Sigmoid colon (tissue), 7 donors: ENCODE results near the gene ALCAM. TPM values are rescaled to one million over a fixed set of nuclear protein-coding genes. Genes with fewer than 3 reads are reported as not detected.

Experiments
- DNase-seq: peaks from one replicate; pipeline ENCODE4 v3.0.0-alpha.2; 2019
- H3K27ac ChIP-seq, 4 donors: fragments of 200-600 bp; sonication (generic); one replicate each; pipeline ENCODE4 v1.5.1; 2016 to 2019; ENCODE audit warnings: mild to moderate bottlenecking in 1 of 4
- H3K27me3 ChIP-seq, 3 donors: fragments of 200-600 bp; sonication (generic); one replicate each; pipeline ENCODE4 v1.5.1; 2019; ENCODE audit warnings: mild to moderate bottlenecking in 1 of 3
- H3K36me3 ChIP-seq, 4 donors: fragments of 200-600 bp; sonication (generic); one replicate each; pipeline ENCODE4 v1.5.1; 2016 to 2019
- H3K4me1 ChIP-seq, 4 donors: fragments of 200-600 bp; sonication (generic); one replicate each; pipeline ENCODE4 v1.5.1; 2017 to 2019
- H3K4me3 ChIP-seq, 4 donors: fragments of 200-600 bp; sonication (generic); one replicate each; pipeline ENCODE4 v1.5.1; 2017 to 2019; ENCODE audit warnings: mild to moderate bottlenecking in 2 of 4, moderate library complexity in 1 of 4
- H3K9me3 ChIP-seq, 4 donors: fragments of 200-600 bp in 3 of 4; sonication (generic) in 3 of 4; one replicate each; pipeline versions ENCODE4 v1.5.1 to v1.6.1; 2013 to 2019
- EP300 ChIP-seq, 4 donors: sonication (generic); formaldehyde crosslinking; IDR thresholded peaks; one replicate each; pipeline ENCODE4 v1.6.1; 2017; ENCODE audit warnings: antibody characterized with exemption in 4 of 4
- POLR2A ChIP-seq, 2 donors: fragments of 450-650 bp; IDR thresholded peaks; one replicate each; pipeline ENCODE4 v1.6.1; 2016; ENCODE audit warnings: antibody characterized with exemption in 2 of 2, mild to moderate bottlenecking in 2 of 2, moderate library complexity in 2 of 2
- POLR2AphosphoS5 ChIP-seq, 4 donors: sonication (generic); formaldehyde crosslinking; IDR thresholded peaks; one replicate each; pipeline ENCODE4 v1.6.1; 2017; ENCODE audit warnings: antibody characterized with exemption in 4 of 4
- WGBS, 2 donors: extraction: QIAGEN DNeasy Blood & Tissue Kit; methylation state at CpG; one replicate each; pipeline ENCODE4 v1.1.7; 2013; 5-methylcytosine and 5-hydroxymethylcytosine counted together
- intact Hi-C: fragments of 100-400 bp; cut with DNase I; formaldehyde crosslinking; loops from one replicate; pipeline ENCODE4 v1.15.1; 2023
- polyA plus RNA-seq, 3 donors: library from polyadenylated mRNA; stranded (reverse); fragments of 200-250 nt; gene quantifications; one replicate each; pipeline ENCODE4 v1.2.3, GENCODE V29; 2013
- total RNA-seq, 4 donors: library from RNA; depleted of rRNA; stranded (reverse); fragments of >200 nt; gene quantifications; one replicate each; pipeline ENCODE4 v1.1.0, GENCODE V29; 2016
- TF ChIP-seq, protein P1 (sequence below), 4 experiments: fragments of 450-650 bp in 3 of 4; fragments of 200-600 bp in 1 of 4; IDR thresholded peaks; one replicate each; pipeline ENCODE4 v1.5.1; 2016 to 2019; ENCODE audit warnings: antibody characterized with exemption in 4 of 4, mild to moderate bottlenecking in 3 of 4, moderate library complexity in 2 of 4
- donor health status: healthy with polysubstance abuse.
- donor health status: Bipolar disorder and iron deficiency.
- donor health status: healthy.

The ALCAM gene
- total and polyA plus RNA-seq, 7 donors = 1.8 to 45.1 (median 16.0) TPM

GRCh38 chr3:105526360-105527111 lies 159.8 kb downstream of the ALCAM start:
- WGBS, 2 donors = 81 to 84% methylated on average over 4 of the region's 4 CpGs
- intact Hi-C loops = no loop called here

DNA sequence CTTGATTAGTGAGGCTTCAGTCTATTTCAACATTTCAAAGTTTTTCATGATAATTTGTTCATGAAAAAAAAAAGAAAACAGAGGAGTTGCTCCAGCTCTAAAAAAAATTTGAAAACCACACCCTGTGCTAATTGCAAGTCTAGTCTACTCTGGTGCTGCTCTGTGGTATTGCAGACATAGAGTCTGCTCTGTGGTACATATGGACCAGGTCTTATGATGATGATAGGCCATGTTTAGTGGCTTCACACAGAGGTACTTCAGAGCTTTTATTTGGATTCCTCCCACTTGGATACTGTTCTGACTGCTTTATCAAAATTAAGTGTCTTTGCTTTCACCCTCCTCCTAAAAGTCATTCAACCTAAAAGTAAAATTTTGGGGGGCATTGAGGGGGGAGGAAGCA lies 160.8 kb downstream of the ALCAM start:
- Histone ChIP-seq H3K9me3 (no peaks in the 10 kb centered on the region), H3K27ac (no peak overlapping the region), H3K36me3 (no peaks in the 10 kb centered on the region), H3K27me3 (no peaks in the 10 kb centered on the region), H3K4me3 (no peak overlapping the region), H3K4me1 (no peaks in the 10 kb centered on the region)
- no peak for DNase-seq
- TF ChIP-seq, protein P1, sequence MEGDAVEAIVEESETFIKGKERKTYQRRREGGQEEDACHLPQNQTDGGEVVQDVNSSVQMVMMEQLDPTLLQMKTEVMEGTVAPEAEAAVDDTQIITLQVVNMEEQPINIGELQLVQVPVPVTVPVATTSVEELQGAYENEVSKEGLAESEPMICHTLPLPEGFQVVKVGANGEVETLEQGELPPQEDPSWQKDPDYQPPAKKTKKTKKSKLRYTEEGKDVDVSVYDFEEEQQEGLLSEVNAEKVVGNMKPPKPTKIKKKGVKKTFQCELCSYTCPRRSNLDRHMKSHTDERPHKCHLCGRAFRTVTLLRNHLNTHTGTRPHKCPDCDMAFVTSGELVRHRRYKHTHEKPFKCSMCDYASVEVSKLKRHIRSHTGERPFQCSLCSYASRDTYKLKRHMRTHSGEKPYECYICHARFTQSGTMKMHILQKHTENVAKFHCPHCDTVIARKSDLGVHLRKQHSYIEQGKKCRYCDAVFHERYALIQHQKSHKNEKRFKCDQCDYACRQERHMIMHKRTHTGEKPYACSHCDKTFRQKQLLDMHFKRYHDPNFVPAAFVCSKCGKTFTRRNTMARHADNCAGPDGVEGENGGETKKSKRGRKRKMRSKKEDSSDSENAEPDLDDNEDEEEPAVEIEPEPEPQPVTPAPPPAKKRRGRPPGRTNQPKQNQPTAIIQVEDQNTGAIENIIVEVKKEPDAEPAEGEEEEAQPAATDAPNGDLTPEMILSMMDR (IDR thresholded peaks at IDR 0.05) = no peak
- no peak for TF ChIP-seq POLR2A (IDR thresholded peaks at IDR 0.05)
- no peak for TF ChIP-seq POLR2AphosphoS5 (IDR thresholded peaks at IDR 0.05)
- no peak for TF ChIP-seq EP300 (IDR thresholded peaks at IDR 0.05)
- intact Hi-C loops = no loop called here

More at GRCh38 chr3:105526360-105527111, 159.8 kb downstream of the ALCAM start:
- H3K27ac ChIP-seq = no peak overlapping the region
- H3K4me1 ChIP-seq = no peaks in the 10 kb centered on the region
- TF ChIP-seq POLR2A (IDR thresholded peaks at IDR 0.05) (no peak), POLR2AphosphoS5 (IDR thresholded peaks at IDR 0.05) (no peak), EP300 (IDR thresholded peaks at IDR 0.05) (no peak)
- no peaks in the 10 kb centered on the region for H3K36me3 ChIP-seq
- no peaks in the 10 kb centered on the region for H3K27me3 ChIP-seq
- H3K4me3 ChIP-seq = no peak overlapping the region
- no peaks in the 10 kb centered on the region for H3K9me3 ChIP-seq
- DNase-seq = no peak

GRCh38 chr3:105527949-105528348 lies 161.2 kb downstream of the ALCAM start:
- no peak overlapping the region for H3K27ac ChIP-seq
- no peak for DNase-seq
- intact Hi-C loops = no loop called here
- H3K9me3 ChIP-seq = no peaks in the 10 kb centered on the region
- no peaks in the 10 kb centered on the region for H3K4me1 ChIP-seq
- no peak for TF ChIP-seq POLR2AphosphoS5 (IDR thresholded peaks at IDR 0.05)
- TF ChIP-seq, protein P1 (IDR thresholded peaks at IDR 0.05) = no peak
- TF ChIP-seq POLR2A (IDR thresholded peaks at IDR 0.05) = no peak
- no peak for TF ChIP-seq EP300 (IDR thresholded peaks at IDR 0.05)
- WGBS, 2 donors = 21 to 49% methylated on average over 3 of the region's 3 CpGs
- no peak overlapping the region for H3K4me3 ChIP-seq
- no peaks in the 10 kb centered on the region for H3K27me3 ChIP-seq
- H3K36me3 ChIP-seq = no peaks in the 10 kb centered on the region

GRCh38 chr3:105528955-105529354 lies 162.2 kb downstream of the ALCAM start:
- Histone ChIP-seq H3K36me3 (no peaks in the 10 kb centered on the region), H3K9me3 (no peaks in the 10 kb centered on the region), H3K27ac (no peak overlapping the region), H3K4me3 (no peak overlapping the region), H3K27me3 (no peaks in the 10 kb centered on the region), H3K4me1 (no peaks in the 10 kb centered on the region)
- 96 to 100% methylated on average over 2 of the region's 2 CpGs for WGBS, 2 donors
- no peak for TF ChIP-seq POLR2A (IDR thresholded peaks at IDR 0.05)
- TF ChIP-seq, protein P1 (IDR thresholded peaks at IDR 0.05) = no peak
- no peak for TF ChIP-seq EP300 (IDR thresholded peaks at IDR 0.05)
- TF ChIP-seq POLR2AphosphoS5 (IDR thresholded peaks at IDR 0.05) = no peak
- intact Hi-C loops = no loop called here
- DNase-seq = no peak

GRCh38 chr3:105529456-105529855 lies 162.7 kb downstream of the ALCAM start:
- Histone ChIP-seq H3K4me3 (no peak overlapping the region), H3K27ac (no peak overlapping the region), H3K9me3 (no peaks in the 10 kb centered on the region), H3K27me3 (no peaks in the 10 kb centered on the region), H3K4me1 (no peaks in the 10 kb centered on the region), H3K36me3 (no peaks in the 10 kb centered on the region)
- intact Hi-C loops = no loop called here
- WGBS, 2 donors = 81 to 85% methylated on average over 1 of the region's 1 CpG
- DNase-seq = no peak
- TF ChIP-seq, protein P1 (IDR thresholded peaks at IDR 0.05) = no peak
- TF ChIP-seq POLR2A (IDR thresholded peaks at IDR 0.05) (no peak), POLR2AphosphoS5 (IDR thresholded peaks at IDR 0.05) (no peak), EP300 (IDR thresholded peaks at IDR 0.05) (no peak)
